Brain microvascular endothelial cell (primary cell): ENCODE results near the gene ZNF556.

Experiments
- DNase-seq: peaks from one replicate; pipeline ENCODE4 v3.0.0-alpha.2; 2020
- H3K27ac ChIP-seq: fragments of 250-450 bp; sonication (Bioruptor Pico); 2 replicates; pipeline ENCODE4 v1.5.1; 2020; ENCODE audit warnings: mild to moderate bottlenecking, moderate library complexity
- H3K27me3 ChIP-seq: fragments of 250-450 bp; sonication (Bioruptor Pico); replicated peaks from 2 replicates; pipeline ENCODE4 v1.5.1; 2020; ENCODE audit warnings: mild to moderate bottlenecking
- H3K36me3 ChIP-seq: fragments of 250-450 bp; sonication (Bioruptor Pico); replicated peaks from 2 replicates; pipeline ENCODE4 v1.5.1; 2020; ENCODE audit warnings: mild to moderate bottlenecking
- H3K4me3 ChIP-seq: 2 replicates; pipeline ENCODE4 v1.5.1; 2011; ENCODE audit warnings: low read depth, mild to moderate bottlenecking, control low read depth, low read length, moderate library complexity
- in situ Hi-C: cut with HindIII; loops from 2 replicates; pipeline ENCODE4 v1.10.0; 2017; ENCODE audit warnings: low sequenced_read_pairs, low pct_ligation_motif_present
- TF ChIP-seq, protein P1 (sequence below): IDR thresholded peaks from 2 replicates; pipeline ENCODE4 v1.5.1; 2011; ENCODE audit warnings: low read depth, mild to moderate bottlenecking, moderate library complexity, low read length, control low read depth, inconsistent platforms; ENCODE audit errors: missing control alignments

The ZNF556 gene

GRCh38 chr19:2840794-2841791 is 26.0 kb upstream of the ZNF556 start, which contains the start of gene ZNF555:
TSS of gene ZNF555 (plus strand) at chr19:2841475. CDS start at chr19:2841573, 98 bp downstream.
- Histone ChIP-seq H3K36me3 (no peaks in the 10 kb centered on the region), H3K4me3 (peak within 1 kb of the TSS; percentile 76), H3K27me3 (no peaks in the 10 kb centered on the region), H3K27ac (peak within 1 kb of the TSS; percentile 93)
- peak; percentile 100 for DNase-seq
- TF ChIP-seq, protein P1, sequence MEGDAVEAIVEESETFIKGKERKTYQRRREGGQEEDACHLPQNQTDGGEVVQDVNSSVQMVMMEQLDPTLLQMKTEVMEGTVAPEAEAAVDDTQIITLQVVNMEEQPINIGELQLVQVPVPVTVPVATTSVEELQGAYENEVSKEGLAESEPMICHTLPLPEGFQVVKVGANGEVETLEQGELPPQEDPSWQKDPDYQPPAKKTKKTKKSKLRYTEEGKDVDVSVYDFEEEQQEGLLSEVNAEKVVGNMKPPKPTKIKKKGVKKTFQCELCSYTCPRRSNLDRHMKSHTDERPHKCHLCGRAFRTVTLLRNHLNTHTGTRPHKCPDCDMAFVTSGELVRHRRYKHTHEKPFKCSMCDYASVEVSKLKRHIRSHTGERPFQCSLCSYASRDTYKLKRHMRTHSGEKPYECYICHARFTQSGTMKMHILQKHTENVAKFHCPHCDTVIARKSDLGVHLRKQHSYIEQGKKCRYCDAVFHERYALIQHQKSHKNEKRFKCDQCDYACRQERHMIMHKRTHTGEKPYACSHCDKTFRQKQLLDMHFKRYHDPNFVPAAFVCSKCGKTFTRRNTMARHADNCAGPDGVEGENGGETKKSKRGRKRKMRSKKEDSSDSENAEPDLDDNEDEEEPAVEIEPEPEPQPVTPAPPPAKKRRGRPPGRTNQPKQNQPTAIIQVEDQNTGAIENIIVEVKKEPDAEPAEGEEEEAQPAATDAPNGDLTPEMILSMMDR: peak; percentile 46
- in situ Hi-C loops: no loop called here

DNA sequence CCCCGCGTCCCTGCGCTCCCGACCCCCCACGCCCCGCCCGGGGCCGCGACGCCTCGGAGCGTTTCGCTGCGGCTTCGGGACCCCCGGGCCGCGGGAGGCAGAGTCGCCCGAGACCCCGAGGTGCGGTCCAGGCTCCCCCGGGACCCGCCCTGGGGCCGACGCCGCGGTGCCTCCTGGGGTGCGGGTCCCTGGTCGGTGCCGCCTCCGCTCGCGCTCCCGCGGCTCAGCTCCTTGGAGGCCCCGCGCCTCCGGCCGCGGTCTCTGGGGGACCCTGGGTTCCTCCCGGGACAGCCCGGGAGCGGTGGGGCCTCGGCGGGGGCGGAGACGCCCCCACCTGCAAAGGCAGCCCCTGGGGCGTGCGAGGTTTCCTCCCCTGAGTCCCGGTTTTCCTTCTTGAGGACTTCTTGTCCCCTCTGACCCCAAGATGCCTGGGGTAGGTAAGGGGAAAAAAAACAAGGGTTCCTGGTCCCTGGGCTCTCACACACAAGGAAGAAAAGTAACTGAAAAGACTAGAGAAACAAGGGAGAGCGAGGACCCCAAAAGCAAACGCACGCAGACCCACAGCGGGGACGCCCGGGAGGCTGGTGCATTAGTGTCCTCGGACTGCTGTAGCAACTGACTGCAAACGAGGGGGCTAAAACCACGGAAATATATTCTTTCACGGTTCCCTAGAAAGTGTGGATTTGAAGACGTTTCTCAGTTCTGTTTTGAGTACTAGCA is 25.1 kb upstream of the ZNF556 start:
- Histone ChIP-seq H3K4me3 (peak overlapping the region; percentile 76), H3K27me3 (no peaks in the 10 kb centered on the region), H3K27ac (no peak overlapping the region), H3K36me3 (peaks cover 3% of the 10 kb centered on the region)
- in situ Hi-C loops: no loop called here
- no peak for DNase-seq
- TF ChIP-seq, protein P1: no peak

DNA sequence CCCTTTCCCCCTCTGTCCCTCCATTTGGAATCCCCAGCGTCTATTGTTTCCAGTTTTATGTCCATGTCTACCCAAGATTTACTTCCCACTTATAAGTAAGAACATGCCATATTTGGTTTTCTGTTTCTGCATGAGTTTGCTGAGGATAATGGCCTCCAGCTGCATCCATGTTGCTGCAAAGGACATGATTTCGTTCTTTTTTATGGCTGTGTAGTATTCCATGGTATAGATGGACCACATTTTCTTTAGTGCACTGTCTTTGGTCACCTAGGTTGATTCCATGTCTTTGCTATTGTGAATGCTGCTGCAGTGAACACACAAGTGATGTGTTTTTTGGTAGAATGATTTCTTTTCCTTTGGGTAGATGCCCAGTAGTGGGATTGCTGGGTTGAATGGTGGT is 22.0 kb upstream of the ZNF556 start:
- no peak for DNase-seq
- H3K4me3 ChIP-seq: no peak overlapping the region
- in situ Hi-C loops: no loop called here
- H3K27ac ChIP-seq: no peak overlapping the region
- TF ChIP-seq, protein P1: no peak
- peaks cover 3% of the 10 kb centered on the region for H3K36me3 ChIP-seq
- no peaks in the 10 kb centered on the region for H3K27me3 ChIP-seq

DNA sequence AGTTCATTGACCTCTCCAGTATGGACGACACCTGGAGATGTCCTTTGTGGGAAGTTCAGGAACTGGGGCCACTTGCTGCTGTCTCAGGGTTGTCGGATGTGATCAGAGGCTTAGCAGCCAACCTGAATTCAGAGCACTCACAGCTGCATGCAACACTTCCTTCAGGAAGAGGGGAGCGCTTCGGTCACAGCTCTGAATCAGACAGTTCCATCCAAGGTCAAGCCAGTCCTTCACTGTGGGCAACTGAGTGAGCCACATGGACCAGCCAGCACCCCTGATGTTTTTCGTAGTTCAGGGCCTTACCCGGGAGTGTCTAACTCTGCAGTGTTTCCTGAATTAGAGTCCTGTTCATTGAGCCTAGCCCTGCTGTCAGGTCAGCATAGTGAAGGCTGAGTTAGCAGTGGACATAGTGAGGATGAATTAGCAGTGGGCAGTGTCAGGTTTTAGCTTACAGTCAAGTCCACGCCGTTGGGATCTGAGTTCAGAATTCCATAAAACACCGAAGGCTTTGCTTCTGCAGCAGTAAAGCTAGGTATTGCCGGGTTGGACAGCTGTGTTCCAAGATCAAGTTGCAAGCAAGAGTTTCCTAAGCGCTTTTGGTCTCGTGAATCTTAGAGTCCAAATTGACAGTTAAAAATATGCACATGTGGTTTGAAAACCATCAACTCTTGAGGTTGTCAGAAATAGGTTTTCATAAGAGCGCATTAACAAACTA is 20.8 kb upstream of the ZNF556 start:
- Histone ChIP-seq H3K27me3 (no peaks in the 10 kb centered on the region), H3K4me3 (no peak overlapping the region), H3K27ac (no peak overlapping the region), H3K36me3 (peaks cover 10% of the 10 kb centered on the region)
- TF ChIP-seq, protein P1: no peak
- no peak for DNase-seq
- in situ Hi-C loops: no loop called here

DNA sequence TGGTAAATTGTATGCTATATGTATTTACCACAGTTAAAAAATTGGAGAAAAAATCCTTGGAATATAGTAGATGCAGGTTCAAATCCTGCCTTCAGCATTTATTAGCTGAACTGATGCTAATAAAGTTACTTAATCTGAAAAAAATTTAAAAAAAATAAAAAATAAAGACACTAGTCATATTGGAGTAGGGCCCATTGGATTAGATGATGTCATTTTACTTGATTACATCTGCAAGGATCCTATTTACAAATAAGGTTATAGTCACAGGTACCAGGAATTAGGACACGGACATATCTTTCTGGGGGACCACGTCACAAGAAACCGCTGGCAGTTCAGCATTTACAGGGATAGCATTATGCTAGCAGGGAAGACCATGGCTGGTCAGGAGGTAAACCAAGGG is 19.6 kb upstream of the ZNF556 start:
- no peaks in the 10 kb centered on the region for H3K27me3 ChIP-seq
- peaks cover 20% of the 10 kb centered on the region for H3K36me3 ChIP-seq
- H3K27ac ChIP-seq: no peak overlapping the region
- TF ChIP-seq, protein P1: no peak
- DNase-seq: no peak
- in situ Hi-C loops: no loop called here
- no peak overlapping the region for H3K4me3 ChIP-seq
